ENCODE data around the gene SGO2.
"Not testable (repeated sequence)": the region's sequence is repeated elsewhere in the genome, so short reads cannot be mapped to it uniquely, and the experiment has no call there.

Gene SGO2

GRCh38 chr2:200593905-200594304 lies 67.9 kb downstream of the SGO2 start:
- DNase-seq (ENCODE audit: low read depth in 2 of 2, low spot score in 1 of 2), result no peak

DNA sequence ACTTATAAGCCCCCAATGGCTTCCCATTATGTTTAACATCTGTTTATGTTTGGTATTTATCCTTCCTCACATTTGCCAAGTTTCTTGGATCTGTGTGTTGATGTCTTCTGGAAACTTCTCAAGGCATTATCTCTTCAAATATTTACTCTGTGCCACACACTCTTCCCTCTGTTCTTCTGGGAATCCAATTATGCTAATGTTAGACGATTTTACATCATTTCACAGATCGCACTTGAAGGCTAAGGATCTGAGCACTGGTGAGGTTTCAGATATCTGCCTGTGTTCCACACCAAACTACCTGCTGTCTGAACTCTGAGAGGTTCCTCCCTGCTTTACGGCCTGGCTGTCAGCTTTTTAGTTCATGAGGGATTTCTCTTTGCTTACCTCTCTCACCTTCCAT lies 69.9 kb downstream of the SGO2 start:
- DNase-seq (ENCODE audit: low read depth in 2 of 2, low spot score in 1 of 2), result no peak

- DNase-seq (ENCODE audit: low read depth in 2 of 2, low spot score in 1 of 2), result no peak
Observed at GRCh38 chr2:200596774-200597570, 71.0 kb downstream of the SGO2 start.

DNA sequence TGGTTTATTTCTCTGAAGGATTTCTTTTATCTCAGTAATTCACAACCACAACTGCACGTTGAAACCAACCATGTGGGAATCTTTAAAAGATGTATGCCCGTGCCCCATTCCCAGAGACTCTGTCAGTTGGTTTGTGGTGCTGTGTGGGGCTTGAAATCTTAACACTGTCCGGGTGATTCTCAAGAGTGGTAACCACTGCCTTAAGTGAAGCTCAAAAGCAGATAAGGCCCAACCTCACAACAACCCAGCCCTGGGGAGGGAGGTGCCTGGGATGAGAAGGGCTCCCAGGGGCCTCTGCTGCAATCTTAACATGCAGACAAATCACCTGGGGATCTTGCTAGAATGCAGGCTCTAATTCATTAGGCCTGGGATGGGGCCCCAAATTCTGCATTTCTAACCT lies 73.2 kb downstream of the SGO2 start:
- no peak for DNase-seq (ENCODE audit: low read depth in 2 of 2, low spot score in 1 of 2)

DNA sequence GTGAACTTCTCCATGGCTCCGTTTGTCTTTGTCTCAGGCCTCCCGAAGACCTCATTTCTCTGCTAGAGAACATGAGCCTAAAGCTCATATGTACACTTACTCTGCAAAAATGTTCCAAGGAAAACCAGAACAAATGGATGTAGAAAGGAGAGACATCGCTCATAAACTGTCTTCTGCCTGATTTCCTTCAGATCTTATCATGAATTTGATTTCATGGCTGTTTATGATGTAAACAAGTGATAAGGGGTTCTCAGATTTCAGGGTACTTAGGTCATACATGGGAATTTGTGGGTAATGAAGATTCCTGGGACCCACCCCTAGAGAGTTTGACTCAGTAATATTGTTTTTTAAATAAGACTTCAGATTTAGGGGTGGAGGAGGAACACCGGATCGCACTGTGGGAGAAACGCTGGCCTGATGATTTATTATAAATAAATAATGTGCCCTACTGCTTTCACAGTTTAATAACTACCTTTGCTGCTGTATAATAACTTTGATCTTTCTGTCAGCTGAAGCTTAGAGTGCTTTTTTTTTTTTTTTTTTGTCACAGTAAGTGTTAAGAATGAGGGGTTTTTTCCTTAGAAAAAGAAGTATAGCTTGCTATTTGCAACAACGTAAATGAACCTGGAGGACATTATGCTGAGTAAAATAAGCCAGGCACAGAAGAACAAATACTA lies 74.7 kb downstream of the SGO2 start:
- no peak for DNase-seq (ENCODE audit: low read depth in 2 of 2, low spot score in 1 of 2)

GRCh38 chr2:200602584-200602983 lies 76.6 kb downstream of the SGO2 start:
- no peak for DNase-seq (ENCODE audit: low read depth in 2 of 2, low spot score in 1 of 2)

GRCh38 chr2:200603972-200604371 lies 78.0 kb downstream of the SGO2 start:
- no peak for DNase-seq (ENCODE audit: low read depth in 2 of 2, low spot score in 1 of 2)

- DNase-seq (ENCODE audit: low read depth in 2 of 2, low spot score in 1 of 2), result no peak
Observed at GRCh38 chr2:200604571-200605255, 78.7 kb downstream of the SGO2 start.

DNA sequence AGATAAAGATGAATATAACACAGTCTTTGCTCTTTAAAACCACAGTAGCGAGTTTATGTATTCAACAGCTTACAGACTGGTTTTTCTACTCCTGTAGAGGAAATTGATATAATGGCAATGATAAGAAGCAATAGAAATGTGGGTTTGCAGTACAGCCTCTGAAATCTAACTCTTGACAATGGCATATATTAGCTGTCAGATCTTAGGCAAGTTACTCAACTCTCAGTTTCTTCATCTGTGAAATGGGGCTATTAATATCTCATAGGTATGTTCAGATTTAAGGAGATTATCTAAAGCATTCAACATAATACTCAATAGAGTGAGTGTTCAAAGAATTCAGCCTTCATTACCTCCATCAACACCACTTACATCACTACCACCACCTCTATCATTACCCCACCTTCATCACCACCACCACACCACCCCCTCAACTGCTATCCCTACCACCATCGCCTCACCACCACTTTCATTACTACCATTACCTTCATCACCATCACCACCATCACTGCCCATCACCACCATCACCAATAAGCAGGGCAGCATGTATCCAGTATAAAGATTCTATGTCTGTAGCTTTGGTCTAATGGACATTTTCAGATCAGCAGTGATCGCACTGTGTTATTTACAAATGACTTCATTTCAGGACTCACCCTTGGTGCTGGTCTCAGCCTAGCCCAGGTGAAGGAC lies 82.5 kb downstream of the SGO2 start:
- DNase-seq (ENCODE audit: low read depth in 2 of 2, low spot score in 1 of 2), result no peak

DNA sequence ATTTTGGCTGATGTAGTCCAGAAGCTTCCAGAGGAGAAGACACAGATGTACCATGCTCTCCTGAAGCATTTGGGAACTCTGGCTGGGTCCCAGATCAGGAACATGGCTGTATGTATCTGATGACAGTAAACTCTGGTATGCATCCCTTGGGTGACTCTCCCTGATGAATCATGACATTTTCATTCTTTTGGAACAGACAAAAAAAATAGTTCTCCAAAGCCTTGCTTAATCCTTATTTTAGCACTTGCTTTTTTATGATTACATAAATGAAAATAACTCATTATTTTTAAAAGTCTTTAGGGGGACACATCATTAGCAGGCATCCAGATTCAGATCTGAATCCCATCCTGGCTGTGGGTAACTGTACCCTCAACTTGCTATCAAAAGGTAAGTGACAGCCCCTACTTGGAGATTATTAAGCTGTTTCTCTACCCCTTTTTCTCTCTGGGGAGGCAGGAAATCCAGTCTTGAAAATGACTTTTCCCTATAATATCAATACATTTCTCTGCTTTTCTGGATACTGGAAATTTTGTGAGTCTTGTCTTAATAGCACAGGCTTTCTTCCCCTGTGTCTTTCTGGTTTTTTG lies 83.1 kb downstream of the SGO2 start:
- DNase-seq (ENCODE audit: low read depth in 2 of 2, low spot score in 1 of 2), result no peak

GRCh38 chr2:200610217-200610616 lies 84.2 kb downstream of the SGO2 start:
- not testable (repeated sequence) for DNase-seq (ENCODE audit: low read depth in 2 of 2, low spot score in 1 of 2)

GRCh38 chr2:200613692-200614091 lies 87.7 kb downstream of the SGO2 start:
- no peak for DNase-seq (ENCODE audit: low read depth in 2 of 2, low spot score in 1 of 2)

DNA sequence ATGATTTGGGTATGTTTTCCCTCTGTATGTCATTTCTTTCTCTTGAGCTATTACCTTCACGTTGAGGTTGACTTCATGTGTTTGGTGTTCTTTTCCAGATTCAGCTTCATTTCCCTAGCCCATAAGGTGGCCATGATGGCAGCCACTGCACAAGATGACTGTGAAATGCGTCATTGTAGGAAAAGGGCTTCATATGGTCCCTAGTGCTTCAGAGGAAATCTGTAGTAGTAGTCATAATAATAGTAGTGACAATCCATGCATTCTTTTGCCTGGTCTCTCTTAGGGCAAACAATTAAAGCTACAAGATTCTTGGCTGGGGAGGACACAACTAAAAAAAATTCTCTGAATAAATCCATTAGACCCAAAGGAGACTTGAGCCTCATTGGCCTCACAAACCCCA lies 88.2 kb downstream of the SGO2 start:
- DNase-seq (ENCODE audit: low read depth in 2 of 2, low spot score in 1 of 2), result no peak

DNA sequence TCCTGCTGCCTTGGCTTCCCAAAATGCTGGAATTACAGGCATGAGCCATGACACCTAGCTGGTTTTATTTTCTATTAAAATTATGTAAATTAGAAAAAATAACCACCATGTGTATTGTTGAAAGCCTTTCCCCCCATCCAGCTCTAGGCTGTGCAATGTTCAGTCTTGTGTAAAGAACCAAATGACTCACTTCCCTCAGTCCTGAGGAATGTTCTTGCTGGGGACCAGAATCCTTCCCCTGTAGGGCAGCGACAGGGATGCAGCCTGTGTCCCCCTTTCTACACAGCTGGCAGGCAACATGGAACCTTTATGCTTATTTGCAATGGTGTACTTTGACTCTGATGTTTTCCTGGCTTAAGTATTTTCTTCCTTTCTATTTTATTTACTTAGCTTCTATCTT lies 89.2 kb downstream of the SGO2 start:
- DNase-seq (ENCODE audit: low read depth in 2 of 2, low spot score in 1 of 2), result no peak

DNA sequence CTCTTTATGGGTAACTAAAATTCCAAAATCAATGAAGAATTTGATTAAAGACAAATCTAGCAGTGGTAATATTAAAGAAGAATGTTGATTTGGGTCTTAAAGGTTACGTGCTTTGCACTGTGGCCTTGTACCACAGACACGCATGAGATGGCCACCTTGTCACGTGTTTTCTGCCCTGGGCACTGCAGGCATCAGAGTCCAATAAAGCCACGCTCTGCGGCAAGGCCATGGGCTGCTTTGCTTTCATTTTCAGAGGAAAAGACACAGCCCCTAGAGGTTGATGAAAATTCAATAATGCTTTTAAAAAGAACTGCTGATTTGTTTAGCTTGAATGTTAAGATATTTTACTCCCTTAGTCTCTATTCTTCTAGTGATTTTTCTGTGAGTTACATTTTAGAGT lies 90.2 kb downstream of the SGO2 start:
- no peak for DNase-seq (ENCODE audit: low read depth in 2 of 2, low spot score in 1 of 2)

DNA sequence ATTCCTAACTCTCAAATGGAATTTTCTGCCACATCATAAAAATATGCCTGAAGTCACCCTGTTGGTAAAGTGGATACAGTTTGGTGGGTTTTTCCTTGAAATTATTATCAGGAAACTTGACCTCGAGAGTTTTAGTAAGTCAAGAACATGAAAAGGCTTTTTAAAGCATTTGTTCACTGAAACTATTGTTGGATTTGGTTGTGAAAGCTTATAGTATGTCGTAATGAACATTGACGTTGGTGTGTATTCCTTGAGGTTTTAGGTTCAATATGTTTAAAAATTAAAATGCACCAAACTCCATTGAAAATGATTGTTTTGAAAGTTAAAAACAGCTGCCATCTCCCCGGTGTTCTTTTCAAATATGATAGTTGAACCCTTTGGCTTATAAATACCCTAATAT lies 90.6 kb downstream of the SGO2 start:
- DNase-seq (ENCODE audit: low read depth in 2 of 2, low spot score in 1 of 2), result no peak

GRCh38 chr2:200617156-200618053 lies 91.4 kb downstream of the SGO2 start:
- DNase-seq (ENCODE audit: low read depth in 2 of 2, low spot score in 1 of 2), result no peak

DNA sequence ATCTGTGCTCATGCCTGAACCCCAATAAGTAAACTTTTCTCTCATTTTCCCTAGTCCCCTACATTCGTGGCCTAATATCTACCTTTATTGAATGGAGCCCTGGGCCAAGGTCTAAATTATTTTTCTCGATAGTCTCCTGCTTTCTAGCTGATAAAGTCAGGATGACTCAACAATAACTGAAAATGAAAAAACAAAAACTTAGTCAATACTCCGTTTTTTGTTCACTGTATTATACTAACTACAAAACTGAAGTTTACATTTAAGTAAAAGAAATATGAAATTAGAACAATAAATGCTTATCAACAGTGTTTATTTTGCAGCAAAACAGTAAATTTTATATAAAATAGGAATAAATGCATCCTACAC lies 92.0 kb downstream of the SGO2 start:
- no peak for DNase-seq (ENCODE audit: low read depth in 2 of 2, low spot score in 1 of 2)

- DNase-seq (ENCODE audit: low read depth in 2 of 2, low spot score in 1 of 2), result no peak
Observed at GRCh38 chr2:200618590-200619021, 92.6 kb downstream of the SGO2 start.

- DNase-seq (ENCODE audit: low read depth in 2 of 2, low spot score in 1 of 2), result no peak
Observed at GRCh38 chr2:200619279-200619678, 93.3 kb downstream of the SGO2 start.
